Natural killer cell (primary cell): ENCODE measurements around the gene TES. TPM values are rescaled to one million over a fixed set of nuclear protein-coding genes. Genes with fewer than 3 reads are reported as not detected.

Experiments
- ATAC-seq, 3 donors: fragments of 150-1000 bp in 2 of 3; fragments of 200-7000 bp in 1 of 3; cut with Tn5 transposase; 1 replicate in 1 of 3; 2 replicates in 2 of 3; pipeline ENCODE4 v1.10.0; 2021; ENCODE audit warnings: mild to moderate bottlenecking in 2 of 3, moderate library complexity in 2 of 3
- DNase-seq, 2 donors: peaks; one replicate each; pipeline versions ENCODE4 v3.0.0 to v3.0.0-alpha.2; 2013 to 2021; ENCODE audit warnings: mixed read lengths in 1 of 2
- H3K27ac ChIP-seq: one replicate; pipeline ENCODE4 v1.5.1; 2013; ENCODE audit warnings: mild to moderate bottlenecking, low read length
- H3K27me3 ChIP-seq: one replicate; pipeline ENCODE4 v1.6.1; 2013; ENCODE audit warnings: low read length; ENCODE audit not compliant: control insufficient read depth, insufficient read depth
- H3K36me3 ChIP-seq: one replicate; pipeline ENCODE4 v1.6.1; 2013; ENCODE audit warnings: low read length; ENCODE audit not compliant: control insufficient read depth, insufficient read depth
- H3K4me1 ChIP-seq: one replicate; pipeline ENCODE4 v1.6.1; 2013; ENCODE audit warnings: low read length; ENCODE audit not compliant: control insufficient read depth, insufficient read depth
- H3K4me3 ChIP-seq: one replicate; pipeline ENCODE4 v1.5.1; 2013; ENCODE audit warnings: low read length
- H3K9me3 ChIP-seq: one replicate; pipeline ENCODE4 v1.6.1; 2013; ENCODE audit warnings: low read length; ENCODE audit not compliant: control insufficient read depth, insufficient read depth
- H3K27ac Mint-ChIP-seq, 2 donors: one replicate each; pipeline ENCODE4 v1.8.0; 2022; ENCODE audit warnings: mild to moderate bottlenecking in 2 of 2, mixed read lengths in 2 of 2, moderate library complexity in 1 of 2
- H3K27me3 Mint-ChIP-seq, 2 donors: one replicate each; pipeline ENCODE4 v1.8.0; 2022; ENCODE audit warnings: low read depth in 2 of 2, mixed read lengths in 2 of 2
- H3K36me3 Mint-ChIP-seq: one replicate; pipeline ENCODE4 v1.8.0; 2022; ENCODE audit warnings: mixed read lengths
- H3K4me1 Mint-ChIP-seq, 2 donors: one replicate each; pipeline ENCODE4 v1.8.0; 2022; ENCODE audit warnings: mixed read lengths in 2 of 2
- H3K4me3 Mint-ChIP-seq: one replicate; pipeline ENCODE4 v1.8.0; 2022; ENCODE audit warnings: mild to moderate bottlenecking, moderate library complexity, mixed read lengths
- H3K9me3 Mint-ChIP-seq, 2 donors: one replicate each; pipeline ENCODE4 v1.8.0; 2022; ENCODE audit warnings: mixed read lengths in 2 of 2
- CTCF ChIP-seq: fragments of 200-600 bp; IDR thresholded peaks from one replicate; pipeline ENCODE4 v1.8.0; 2022; ENCODE audit warnings: antibody characterized with exemption
- WGBS: methylation state at CpG from one replicate; pipeline ENCODE4 v1.1.7; 2013; ENCODE audit warnings: missing lambda C conversion rate; ENCODE audit not compliant: insufficient coverage; 5-methylcytosine and 5-hydroxymethylcytosine counted together
- intact Hi-C: fragments of 100-400 bp; cut with micrococcal nuclease; formaldehyde crosslinking; loops from one replicate; pipeline ENCODE4 v1.14.2; 2022
- total RNA-seq, 4 donors: library from RNA; stranded (reverse); fragments of 120-200 nt in 1 of 4; gene quantifications; one replicate each; pipeline versions ENCODE4 v1.2.3 to v1.2.4, GENCODE V29; 2013 to 2022

The TES gene
- total RNA-seq, 3 donors from 2014 or later (not counting 1 experiment from before 2014, with no cell fraction given), result 220 to 269 (median 227) TPM

GRCh38 chr7:116273918-116274301 lies 63.6 kb downstream of the TES start:
- Mint-ChIP-seq H3K27me3 (peaks cover 26 to 31% of the 10 kb centered on the region in 2 donors), H3K4me1 (no peaks in the 10 kb centered on the region), H3K9me3 (no peaks in the 10 kb centered on the region), H3K27ac (no peak overlapping the region), H3K36me3 (no peaks in the 10 kb centered on the region), H3K4me3 (no peak overlapping the region)
- Histone ChIP-seq H3K27ac (no peak overlapping the region), H3K27me3 (peaks cover 2% of the 10 kb centered on the region), H3K4me3 (no peak overlapping the region), H3K36me3 (no peaks in the 10 kb centered on the region), H3K9me3 (no peaks in the 10 kb centered on the region), H3K4me1 (no peaks in the 10 kb centered on the region)
- DNase-seq, result no peak
- intact Hi-C loops, result no loop called here
- ATAC-seq, result no peak
- no peak for TF ChIP-seq CTCF
- 96% methylated on average over 1 of the region's 1 CpG for WGBS

GRCh38 chr7:116277070-116277469 lies 66.7 kb downstream of the TES start:
- Mint-ChIP-seq H3K36me3 (no peaks in the 10 kb centered on the region), H3K4me1 (no peaks in the 10 kb centered on the region), H3K27ac (no peak overlapping the region), H3K9me3 (no peaks in the 10 kb centered on the region), H3K27me3 (peaks cover 23 to 36% of the 10 kb centered on the region in 2 donors), H3K4me3 (no peak overlapping the region)
- TF ChIP-seq CTCF, result no peak
- no peaks in the 10 kb centered on the region for H3K9me3 ChIP-seq
- H3K4me1 ChIP-seq, result no peaks in the 10 kb centered on the region
- H3K36me3 ChIP-seq, result no peaks in the 10 kb centered on the region
- no peak for ATAC-seq
- no peak for DNase-seq
- no peak overlapping the region for H3K4me3 ChIP-seq
- peaks cover 2% of the 10 kb centered on the region for H3K27me3 ChIP-seq
- no peak overlapping the region for H3K27ac ChIP-seq
- intact Hi-C loops, result no loop called here

- DNase-seq (no peak), ATAC-seq (no peak)
- Histone ChIP-seq H3K9me3 (no peaks in the 10 kb centered on the region), H3K27ac (no peak overlapping the region), H3K4me3 (no peak overlapping the region), H3K4me1 (no peaks in the 10 kb centered on the region), H3K36me3 (no peaks in the 10 kb centered on the region), H3K27me3 (peaks cover 2% of the 10 kb centered on the region)
- Mint-ChIP-seq H3K36me3 (no peaks in the 10 kb centered on the region), H3K27ac (no peak overlapping the region), H3K9me3 (no peaks in the 10 kb centered on the region), H3K4me3 (no peak overlapping the region), H3K4me1 (no peaks in the 10 kb centered on the region), H3K27me3 (peaks cover 22 to 34% of the 10 kb centered on the region in 2 donors)
- intact Hi-C loops, result no loop called here
- no peak for TF ChIP-seq CTCF
Observed at GRCh38 chr7:116279217-116279616, 68.9 kb downstream of the TES start.

- 50% methylated on average over 2 of the region's 2 CpGs for WGBS
- no peaks in the 10 kb centered on the region for H3K27me3 ChIP-seq
- intact Hi-C loops, result no loop called here
- Mint-ChIP-seq H3K9me3 (no peaks in the 10 kb centered on the region), H3K36me3 (no peaks in the 10 kb centered on the region), H3K27ac (no peak overlapping the region), H3K27me3 (peaks cover 16 to 33% of the 10 kb centered on the region in 2 donors), H3K4me1 (no peaks in the 10 kb centered on the region), H3K4me3 (no peak overlapping the region)
- no peaks in the 10 kb centered on the region for H3K4me1 ChIP-seq
- ATAC-seq (no peak), DNase-seq (no peak)
- H3K9me3 ChIP-seq, result no peaks in the 10 kb centered on the region
- TF ChIP-seq CTCF, result no peak
- no peak overlapping the region for H3K4me3 ChIP-seq
- no peaks in the 10 kb centered on the region for H3K36me3 ChIP-seq
- no peak overlapping the region for H3K27ac ChIP-seq
Observed at GRCh38 chr7:116280803-116281202, 70.5 kb downstream of the TES start.
